Measurements from ENCODE around the gene MRM2.
A peak's percentile ranks its signal among the peaks of the same experiment; 100 is the strongest.

MRM2 gene

DNA sequence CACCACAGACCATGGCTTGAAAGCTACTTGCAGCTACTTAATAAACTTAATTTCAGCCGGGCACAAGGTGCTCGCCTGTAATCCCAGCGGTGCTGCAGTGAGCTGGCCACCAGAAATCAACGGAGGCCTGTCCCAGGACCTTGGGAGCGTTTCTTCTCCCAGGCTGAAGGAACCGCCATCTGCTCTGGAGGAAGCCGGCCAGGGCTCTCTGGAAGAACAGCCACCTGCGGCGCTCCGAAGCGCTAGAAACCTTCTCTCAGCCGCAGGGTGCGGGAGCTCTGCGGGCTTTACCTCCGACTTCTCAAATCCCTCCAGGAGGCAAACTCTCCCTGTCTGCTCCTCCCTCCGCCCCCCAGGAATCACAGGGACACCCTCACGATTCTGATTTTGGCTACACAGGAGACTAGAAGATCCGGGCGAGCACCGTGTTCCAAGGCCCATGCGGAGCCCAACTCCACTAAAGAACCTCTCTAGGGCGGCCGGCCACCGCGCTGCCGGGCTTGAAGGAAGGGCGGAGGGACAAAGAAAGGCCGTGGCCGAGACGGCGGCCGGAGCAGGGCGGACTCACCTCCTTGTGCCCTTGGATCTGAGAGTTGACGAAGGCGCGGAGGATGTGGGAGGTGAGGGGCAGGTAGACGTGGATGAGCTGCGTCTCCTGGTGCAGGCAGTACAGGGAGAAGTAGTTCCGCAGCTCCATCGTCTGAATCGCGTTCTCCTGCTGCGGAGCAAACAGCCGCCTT, 14.5 kb upstream of the MRM2 start:
- peak overlapping the region; percentile 6; the same call in 1 of the 2 replicates for H3K27ac ChIP-seq
- CTCF ChIA-PET, result interaction anchor here (0.5 to 0.6 kb wide), 2 partner anchors 318 to 709 kb away, joined by 3 read pairs; no protein-coding TSS in a partner anchor
- no peak for DNase-seq (ENCODE audit: low spot score)
- POLR2A ChIA-PET (ENCODE audit: low non-redundant PET), result interaction anchor here (0.6 kb wide), 1 partner anchor 13 kb away, joined by 3 read pairs; no protein-coding TSS in a partner anchor
- TF ChIP-seq, protein P1, sequence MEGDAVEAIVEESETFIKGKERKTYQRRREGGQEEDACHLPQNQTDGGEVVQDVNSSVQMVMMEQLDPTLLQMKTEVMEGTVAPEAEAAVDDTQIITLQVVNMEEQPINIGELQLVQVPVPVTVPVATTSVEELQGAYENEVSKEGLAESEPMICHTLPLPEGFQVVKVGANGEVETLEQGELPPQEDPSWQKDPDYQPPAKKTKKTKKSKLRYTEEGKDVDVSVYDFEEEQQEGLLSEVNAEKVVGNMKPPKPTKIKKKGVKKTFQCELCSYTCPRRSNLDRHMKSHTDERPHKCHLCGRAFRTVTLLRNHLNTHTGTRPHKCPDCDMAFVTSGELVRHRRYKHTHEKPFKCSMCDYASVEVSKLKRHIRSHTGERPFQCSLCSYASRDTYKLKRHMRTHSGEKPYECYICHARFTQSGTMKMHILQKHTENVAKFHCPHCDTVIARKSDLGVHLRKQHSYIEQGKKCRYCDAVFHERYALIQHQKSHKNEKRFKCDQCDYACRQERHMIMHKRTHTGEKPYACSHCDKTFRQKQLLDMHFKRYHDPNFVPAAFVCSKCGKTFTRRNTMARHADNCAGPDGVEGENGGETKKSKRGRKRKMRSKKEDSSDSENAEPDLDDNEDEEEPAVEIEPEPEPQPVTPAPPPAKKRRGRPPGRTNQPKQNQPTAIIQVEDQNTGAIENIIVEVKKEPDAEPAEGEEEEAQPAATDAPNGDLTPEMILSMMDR (conservative IDR thresholded peaks at IDR 0.05; ENCODE audit: low read depth), result no peak

DNA sequence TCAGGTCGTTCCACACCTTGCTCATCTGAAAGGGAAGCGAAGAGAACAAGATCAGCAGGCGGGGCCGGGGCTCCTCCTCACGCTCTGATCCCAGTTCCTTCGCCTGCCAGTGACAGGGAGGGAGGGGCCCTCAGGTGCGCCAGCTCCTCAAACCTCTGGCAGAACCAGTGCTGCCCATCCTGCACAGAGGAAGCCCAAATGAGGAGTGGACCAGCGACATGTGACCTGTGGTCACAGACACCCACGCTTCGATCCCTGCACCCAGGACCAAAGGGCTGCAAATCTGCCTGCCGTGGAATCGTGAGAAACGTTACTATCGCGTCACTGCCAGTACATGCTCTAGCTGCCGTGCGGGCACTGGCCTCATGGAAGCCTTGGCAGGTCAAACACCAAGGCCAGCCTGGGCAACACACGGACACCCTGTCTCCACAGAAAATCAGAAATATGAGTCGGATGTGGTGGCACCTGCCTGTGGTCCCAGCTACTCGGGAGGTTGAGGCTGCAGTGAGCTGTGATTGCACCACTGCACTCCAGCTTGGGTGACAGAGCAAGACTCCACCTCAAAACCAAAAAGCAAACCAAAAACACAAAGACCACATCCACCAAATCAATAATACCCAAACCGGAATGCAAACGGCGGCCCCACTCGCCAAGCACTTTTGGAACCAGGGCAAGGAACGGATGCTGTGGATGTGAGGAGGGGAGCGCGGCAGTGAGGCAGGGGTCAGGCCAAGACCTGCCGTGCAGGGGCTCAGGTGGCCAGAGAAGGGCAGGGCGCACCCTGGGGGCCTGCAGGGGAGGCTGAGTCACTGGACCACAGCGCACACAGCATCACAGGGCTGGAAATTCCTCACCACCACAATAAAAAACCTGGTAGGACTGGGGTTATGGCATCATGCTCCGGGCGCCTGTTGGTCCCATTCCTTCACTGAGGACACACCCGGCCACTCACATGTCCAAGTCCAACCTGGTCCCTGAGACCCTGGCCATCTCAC, 13.4 kb upstream of the MRM2 start:
- TF ChIP-seq, protein P1 (conservative IDR thresholded peaks at IDR 0.05; ENCODE audit: low read depth), result no peak
- DNase-seq (ENCODE audit: low spot score), result no peak
- ChIA-PET CTCF (interaction anchor here (0.6 kb wide), 1 partner anchor 66 kb away, joined by 3 read pairs; no protein-coding TSS in a partner anchor), POLR2A (ENCODE audit: low non-redundant PET) (no interaction called here)
- peak overlapping the region; percentile 6; the same call in 1 of the 2 replicates for H3K27ac ChIP-seq

DNA sequence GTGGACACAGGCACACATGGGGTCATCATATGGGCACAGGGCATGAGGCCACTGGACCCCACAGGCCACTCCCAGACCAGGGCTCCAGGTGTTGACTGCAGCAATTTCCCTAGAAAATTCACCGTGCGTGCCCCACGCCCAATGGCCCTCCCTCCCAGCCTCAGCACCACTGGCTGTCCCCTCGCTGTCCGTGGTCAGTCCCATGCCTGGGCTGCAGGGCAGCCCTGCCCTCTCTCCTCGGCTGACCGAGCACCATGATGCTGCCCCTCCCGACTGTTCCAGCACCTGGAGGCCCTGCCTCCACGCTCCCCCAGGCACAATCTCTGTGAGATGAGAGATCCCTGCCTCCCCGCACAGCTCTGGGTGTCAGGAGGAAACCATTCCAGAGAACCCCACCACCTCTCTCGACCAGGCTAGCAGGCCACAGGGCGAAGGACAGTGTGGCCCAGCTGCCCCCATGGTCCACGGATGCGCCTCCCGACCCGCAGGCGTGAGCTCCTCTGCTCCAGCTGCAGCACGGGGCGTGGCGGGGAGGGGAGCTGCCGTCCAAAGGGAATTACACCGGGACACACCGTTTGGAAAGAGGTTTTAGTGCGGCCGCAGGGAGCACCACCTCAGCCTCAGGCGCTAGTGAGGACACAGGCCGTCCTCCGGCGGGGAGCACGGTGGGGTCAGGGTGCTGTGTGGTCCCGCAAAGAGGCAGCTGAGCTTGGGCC, 12.6 kb upstream of the MRM2 start:
- DNase-seq (ENCODE audit: low spot score), result no peak
- ChIA-PET CTCF (interaction anchor here (0.6 kb wide), 1 partner anchor 67 kb away, joined by 3 read pairs; no protein-coding TSS in a partner anchor), POLR2A (ENCODE audit: low non-redundant PET) (no interaction called here)
- peak overlapping the region; percentile 6; the same call in 1 of the 2 replicates for H3K27ac ChIP-seq
- TF ChIP-seq, protein P1 (conservative IDR thresholded peaks at IDR 0.05; ENCODE audit: low read depth), result no peak

DNA sequence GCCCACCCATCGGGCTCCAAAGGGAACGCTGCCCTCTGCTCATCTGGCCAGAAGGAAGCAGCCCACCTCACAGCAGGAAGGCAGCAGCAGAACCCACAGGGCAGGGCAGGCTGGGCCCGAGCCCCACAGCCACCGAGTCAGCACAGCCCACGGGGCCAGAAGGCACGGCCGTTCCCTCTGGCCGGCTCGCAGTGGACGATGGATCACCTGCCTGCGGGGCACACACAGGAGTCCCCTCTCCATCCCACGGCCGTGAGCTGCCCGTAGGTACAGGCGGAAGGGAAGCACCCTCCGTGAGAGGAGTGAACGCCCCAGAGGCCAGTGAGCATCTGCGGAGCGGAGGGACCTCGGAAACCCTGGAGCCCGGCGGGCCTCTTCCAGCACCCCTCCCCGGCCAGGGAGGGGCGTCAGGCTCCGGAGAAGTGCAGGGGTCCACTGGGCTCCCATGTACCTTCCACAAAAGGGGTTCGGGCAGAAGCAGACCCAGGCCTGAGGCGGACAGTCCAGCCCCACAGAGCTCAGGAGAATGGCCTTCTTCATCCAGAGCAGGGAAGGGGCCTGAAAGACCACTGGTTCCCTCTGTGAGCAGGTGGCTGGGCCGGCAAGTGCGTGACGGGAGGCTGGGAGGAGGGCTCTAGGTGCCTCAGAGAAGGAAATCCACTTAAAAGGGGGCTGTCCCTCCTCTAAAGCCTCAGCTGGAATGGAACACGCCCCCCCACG, 11.7 kb upstream of the MRM2 start:
- TF ChIP-seq, protein P1 (conservative IDR thresholded peaks at IDR 0.05; ENCODE audit: low read depth), result no peak
- ChIA-PET CTCF (no interaction called here), POLR2A (ENCODE audit: low non-redundant PET) (no interaction called here)
- H3K27ac ChIP-seq, result no peak overlapping the region
- DNase-seq (ENCODE audit: low spot score), result no peak

DNA sequence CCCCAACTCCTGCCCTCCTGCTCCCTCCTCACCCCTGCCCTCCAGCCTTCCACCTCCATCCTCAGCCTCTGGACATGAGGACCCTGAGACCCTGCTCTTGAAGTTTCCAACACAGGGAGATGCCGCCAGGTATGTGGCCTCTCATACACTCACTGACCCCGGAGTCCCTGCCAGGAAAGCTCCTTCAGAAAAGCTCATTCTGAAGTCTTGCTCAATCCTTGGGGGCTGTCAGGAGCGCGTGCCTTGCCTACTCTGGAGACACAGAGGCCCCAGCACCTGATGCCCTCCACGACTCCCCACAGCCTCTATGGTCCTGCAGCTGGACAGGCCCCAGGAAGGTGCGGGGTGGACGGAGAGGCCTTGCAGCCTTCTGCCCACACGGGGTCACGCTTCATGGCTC, 11.0 kb upstream of the MRM2 start:
- no peak overlapping the region for H3K27ac ChIP-seq
- ChIA-PET POLR2A (ENCODE audit: low non-redundant PET) (no interaction called here), CTCF (no interaction called here)
- TF ChIP-seq, protein P1 (conservative IDR thresholded peaks at IDR 0.05; ENCODE audit: low read depth), result no peak
- no peak for DNase-seq (ENCODE audit: low spot score)

Measured in RWPE1 (cell line).